NCI-H526 treated with DMSO at 0.1 percent for 48 hours (cell line): ENCODE measurements around the gene DLG2.
"Not testable (repeated sequence)": the region's sequence is repeated elsewhere in the genome, so short reads cannot be mapped to it uniquely, and the experiment has no call there.

ENCODE experiments used
- DNase-seq: peaks from one replicate; lab custom pipeline; 2025; lab: John Stamatoyannopoulos, UW

DLG2 gene

DNA sequence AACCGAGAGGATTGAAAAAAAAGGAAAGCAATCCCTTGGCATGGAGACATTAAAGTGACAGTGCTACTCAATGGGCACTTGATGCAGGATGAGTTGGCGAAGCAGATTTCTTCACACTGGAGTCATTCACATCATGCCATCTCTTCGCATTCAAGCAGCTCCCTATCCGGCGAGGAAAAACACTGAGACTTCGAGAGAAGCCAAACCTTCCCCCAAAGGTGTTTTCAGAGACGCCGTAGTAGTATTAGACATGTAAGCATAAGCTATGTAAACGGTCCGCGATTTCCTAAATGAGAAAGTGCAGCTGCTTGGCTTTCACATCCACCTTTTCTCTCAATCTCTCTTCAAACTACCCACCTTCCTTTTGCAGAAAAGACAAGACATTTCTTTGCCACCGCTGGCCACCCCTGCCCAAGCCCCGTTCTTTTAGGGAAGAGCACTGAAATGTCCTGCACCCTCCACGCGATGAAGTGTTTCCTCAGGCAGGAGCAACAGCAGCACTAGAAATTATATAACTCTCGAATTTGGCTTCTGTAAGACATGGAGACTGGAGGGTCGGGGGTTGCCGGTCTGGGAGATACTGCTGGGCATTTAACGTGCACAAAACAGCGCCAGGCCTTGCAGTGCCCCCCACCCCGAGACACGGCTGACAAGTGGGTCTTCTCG lies at the start of gene DLG2:
Gene DLG2, minus strand, starts transcription at position 13 of the 666 bp plus-strand sequence.
- peak; percentile 49 for DNase-seq

GRCh38 chr11:85673393-85673792 lies 46.2 kb upstream of the DLG2 start:
- no peak for DNase-seq

GRCh38 chr11:85672105-85672902 lies 45.2 kb upstream of the DLG2 start:
- no peak for DNase-seq

GRCh38 chr11:85670949-85671663 lies 44.0 kb upstream of the DLG2 start:
- not testable (repeated sequence) for DNase-seq

DNA sequence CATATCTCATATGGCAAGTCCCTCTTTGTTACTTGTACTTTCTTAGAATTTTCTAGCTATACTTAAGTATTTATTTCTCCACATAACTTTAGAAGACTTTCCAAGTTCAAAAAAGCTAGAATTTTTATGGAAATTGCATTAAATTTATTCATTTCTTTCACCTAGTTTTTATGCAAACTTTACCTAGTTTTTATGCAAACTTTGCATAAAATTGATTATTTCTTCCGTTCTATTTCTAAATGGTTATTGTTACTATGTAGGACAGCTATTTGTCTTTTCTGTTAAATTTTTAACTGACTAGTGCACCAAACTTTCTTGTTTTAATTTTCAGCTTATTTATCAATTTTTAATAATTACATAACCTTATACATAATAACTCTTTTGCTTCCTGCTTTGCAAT lies 41.0 kb upstream of the DLG2 start:
- no peak for DNase-seq

- DNase-seq: no peak
Measured at GRCh38 chr11:85666687-85667086, 39.5 kb upstream of the DLG2 start.

DNA sequence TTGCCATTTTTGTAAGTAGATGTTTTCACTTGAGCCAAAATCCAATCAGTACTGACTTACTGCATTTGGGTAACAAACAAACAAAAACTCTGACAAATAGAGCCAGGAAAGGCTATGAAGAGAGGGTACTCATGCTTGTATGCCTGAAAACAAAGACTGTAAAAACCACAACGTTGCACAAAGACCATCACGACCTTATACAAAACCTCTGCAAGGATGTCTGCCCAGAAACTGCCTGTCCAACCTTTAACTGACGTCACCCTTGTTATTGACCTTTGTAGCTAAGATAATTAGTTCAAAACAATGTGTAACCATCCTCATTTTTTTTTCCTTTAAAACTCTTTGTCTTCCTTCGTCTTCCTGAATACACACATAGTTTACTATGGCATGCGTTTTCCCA lies 38.6 kb upstream of the DLG2 start:
- no peak for DNase-seq

DNA sequence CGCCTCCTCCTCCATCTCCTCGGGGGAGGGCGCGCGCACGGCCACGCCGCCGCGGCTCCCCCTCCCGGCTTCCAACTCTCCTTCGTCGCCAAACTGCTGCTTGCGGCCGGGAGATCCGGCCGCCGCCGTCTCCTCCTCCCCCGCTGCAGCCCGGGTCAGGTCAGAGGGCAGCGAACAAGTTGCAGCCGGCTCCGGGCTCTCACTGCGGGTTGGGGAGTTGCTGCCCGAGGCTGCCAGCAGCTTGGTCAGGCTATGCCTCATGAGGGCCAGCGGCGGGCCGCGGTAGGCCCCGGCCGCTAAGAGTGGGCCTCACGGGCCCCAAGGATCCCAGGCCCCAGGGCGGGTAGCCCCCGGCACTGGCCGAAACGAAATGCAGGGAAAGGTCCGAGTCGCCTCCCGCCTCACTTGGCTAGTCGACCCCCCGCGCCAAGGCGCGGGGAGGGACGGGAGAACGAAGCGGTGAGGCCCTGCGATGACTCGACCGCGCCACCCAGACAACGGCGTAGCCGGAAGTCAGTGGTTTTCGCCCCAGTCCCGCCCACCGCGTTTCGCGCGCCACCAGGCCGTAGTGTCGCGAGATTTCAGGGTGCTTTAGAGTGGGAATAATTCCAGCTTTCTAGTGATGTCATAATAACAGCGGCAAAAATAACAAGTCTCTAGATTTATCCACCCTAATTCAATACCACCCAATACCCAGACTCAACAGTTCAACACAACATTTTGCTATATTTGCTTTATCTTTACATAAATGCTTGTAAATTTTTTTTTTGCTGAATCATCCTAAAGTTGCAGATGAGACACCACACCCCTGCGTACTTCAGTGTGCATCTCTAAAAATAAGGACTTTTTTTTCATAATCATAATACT lies 37.7 kb upstream of the DLG2 start, which contains the start of gene CREBZF:
Gene CREBZF, minus strand, starts transcription at position 515 of the 867 bp plus-strand sequence. Its CDS starts 254 bp downstream, at position 261.
- DNase-seq: peak; percentile 98

DNA sequence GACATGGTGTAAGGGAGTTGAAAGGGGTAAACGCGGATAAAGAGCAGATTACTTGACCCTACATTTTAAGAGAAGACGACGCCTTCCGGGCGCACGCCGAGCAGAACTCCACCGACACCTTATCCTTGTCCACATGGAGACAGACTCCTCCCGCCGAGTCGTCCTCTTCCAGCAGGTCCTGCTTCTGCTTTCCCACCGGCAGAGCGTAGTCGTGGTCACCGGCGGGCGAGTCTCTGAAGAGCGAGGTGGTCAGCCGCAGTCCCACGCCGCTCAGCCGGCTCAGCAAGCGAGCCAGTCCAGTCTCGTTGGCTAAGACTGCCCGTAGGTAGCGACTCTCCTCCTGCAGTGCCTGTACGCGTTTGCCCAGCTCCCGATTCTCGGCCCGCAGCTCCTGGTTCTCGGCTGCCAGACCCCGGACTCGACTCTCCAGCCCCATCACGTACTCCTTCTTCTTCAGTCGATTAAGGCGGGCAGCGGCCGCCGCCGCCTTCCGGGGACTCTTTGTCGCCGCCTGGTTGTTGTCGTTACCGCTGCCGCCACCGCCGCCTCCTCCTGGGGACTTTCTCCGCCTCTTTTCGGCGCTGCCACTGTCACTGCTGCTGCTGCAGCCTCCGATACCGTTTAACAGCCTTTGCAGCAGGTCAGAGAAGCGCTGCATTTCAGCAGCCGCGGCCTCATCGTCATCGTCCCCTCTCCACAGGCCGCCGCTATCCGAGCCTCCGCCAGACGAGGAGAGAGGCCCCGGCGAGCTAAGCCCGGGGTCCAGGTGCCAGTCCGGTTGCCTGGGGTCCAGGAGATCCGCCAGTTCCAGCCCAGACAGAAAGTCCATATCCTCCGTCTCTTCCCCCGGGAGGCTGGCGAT lies 36.8 kb upstream of the DLG2 start:
- peak; percentile 74 for DNase-seq

- DNase-seq: no peak
Measured at GRCh38 chr11:85663080-85663752, 36.1 kb upstream of the DLG2 start.

- no peak for DNase-seq
Measured at GRCh38 chr11:85661972-85662664, 35.0 kb upstream of the DLG2 start.

DNA sequence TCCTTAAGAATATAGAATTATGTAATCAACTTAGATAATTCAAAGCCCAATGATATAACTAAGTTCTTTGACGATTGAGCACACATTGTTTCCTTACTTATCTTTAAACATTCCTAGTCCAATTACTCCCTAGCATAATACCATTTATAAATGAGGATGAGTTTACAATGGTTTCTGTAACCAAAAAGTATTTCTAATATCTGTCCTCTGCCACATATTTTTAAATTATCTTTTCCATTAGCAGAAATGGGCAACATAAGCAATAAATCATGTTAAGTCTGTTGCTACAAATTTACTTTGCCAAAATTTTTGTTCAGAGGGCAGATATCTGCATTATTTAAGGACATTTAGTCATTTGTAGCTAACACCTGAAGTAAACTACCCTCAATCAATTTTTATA lies 31.0 kb upstream of the DLG2 start:
- no peak for DNase-seq

DNA sequence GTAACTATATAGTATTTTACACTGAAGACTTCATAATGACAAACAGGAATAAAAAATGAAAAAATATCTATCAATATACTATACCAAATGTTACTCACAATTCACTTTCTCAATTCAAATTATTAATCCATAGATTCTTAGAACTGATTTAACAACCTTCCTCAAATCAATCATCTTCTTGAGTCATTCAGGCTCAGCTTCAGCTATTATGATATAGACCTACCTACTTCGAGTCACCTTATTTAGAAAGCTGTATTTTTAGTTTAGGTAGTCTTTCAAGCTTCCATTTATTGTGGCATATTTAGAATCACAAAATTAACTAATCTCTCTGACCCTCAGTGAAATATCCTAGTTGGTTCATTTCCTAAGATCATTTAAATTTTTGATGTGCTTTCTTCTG lies 29.6 kb upstream of the DLG2 start:
- no peak for DNase-seq

DNA sequence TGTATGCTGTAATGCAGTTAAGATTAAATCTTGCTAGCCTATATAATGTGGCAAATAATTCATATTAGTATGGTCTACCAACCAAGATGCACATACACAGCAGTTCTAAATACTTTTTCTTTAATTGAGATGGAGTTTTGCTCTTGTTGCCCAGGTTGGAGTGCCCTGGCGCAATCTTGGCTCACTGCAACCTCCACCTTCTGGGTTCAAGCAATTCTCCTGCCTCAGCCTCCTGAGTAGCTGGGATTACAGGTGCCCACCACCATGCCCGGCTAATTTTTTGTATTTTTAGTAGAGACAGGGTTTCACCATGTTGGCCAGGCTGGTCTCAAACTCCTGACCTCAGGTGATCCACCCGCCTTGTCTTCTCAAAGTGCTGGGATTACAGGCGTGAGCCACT lies 27.2 kb upstream of the DLG2 start:
- DNase-seq: not testable (repeated sequence)

- DNase-seq: no peak
Measured at GRCh38 chr11:85652786-85653447, 25.8 kb upstream of the DLG2 start.

DNA sequence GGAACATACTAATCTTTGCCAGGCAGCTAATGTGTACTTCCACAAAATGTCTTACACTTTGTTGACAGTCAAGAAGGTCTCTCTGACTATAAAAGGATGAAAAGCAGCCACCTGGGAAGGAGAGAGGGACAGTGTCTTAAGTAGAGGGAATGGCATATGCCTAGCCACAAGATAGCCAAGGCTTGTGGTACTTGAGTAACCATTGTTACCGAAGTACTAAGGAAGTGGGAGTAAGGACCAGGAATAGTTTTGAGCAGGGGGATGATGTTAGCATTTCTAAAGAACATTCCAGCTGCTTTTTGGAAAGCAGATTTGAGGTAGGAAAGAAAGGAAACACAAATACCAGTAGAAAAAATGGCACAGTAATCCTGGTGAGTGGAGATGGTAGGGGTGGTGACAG lies 24.0 kb upstream of the DLG2 start:
- no peak for DNase-seq

GRCh38 chr11:85647604-85648299 lies 20.6 kb upstream of the DLG2 start, which contains the start of gene TMEM126A:
TSS of gene TMEM126A (plus strand) at chr11:85647967. CDS start at chr11:85650256, 2,289 bp downstream.
- peak; percentile 96 for DNase-seq

DNA sequence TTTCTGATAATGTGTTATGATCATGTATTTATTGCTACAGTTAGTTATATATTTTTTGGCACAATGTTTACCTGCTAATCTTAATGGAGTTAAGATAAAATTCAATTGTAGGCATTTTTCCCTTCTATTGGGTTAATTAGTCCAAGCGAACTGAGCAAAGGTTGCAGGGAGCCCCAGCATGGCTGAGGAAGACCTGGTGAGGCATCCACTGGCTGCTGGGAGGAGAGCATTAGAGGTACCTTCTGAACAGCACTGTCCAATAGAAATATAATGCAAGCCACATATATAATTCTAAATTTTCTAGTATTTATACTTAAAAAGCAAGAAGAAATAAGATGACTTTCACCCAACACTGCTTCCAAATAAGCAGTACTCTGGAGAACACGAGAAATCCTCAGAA lies 19.9 kb upstream of the DLG2 start:
- DNase-seq: no peak
